GM04504 (cell line): Measurements from ENCODE around the gene CROCC.
"Not testable (repeated sequence)": the region's sequence is repeated elsewhere in the genome, so short reads cannot be mapped to it uniquely, and the experiment has no call there.

Experiments used
- DNase-seq: peaks from one replicate; pipeline ENCODE4 v3.0.0-alpha.2; 2012; ENCODE audit warnings: low read depth

The CROCC gene

GRCh38 chr1:16939386-16940180 is 17.9 kb downstream of the CROCC start:
- not testable (repeated sequence) for DNase-seq

- DNase-seq = no peak
Measured at GRCh38 chr1:16944038-16944437, 22.3 kb downstream of the CROCC start.

GRCh38 chr1:16945512-16945911 is 23.8 kb downstream of the CROCC start:
- DNase-seq = not testable (repeated sequence)

GRCh38 chr1:16946185-16946584 is 24.5 kb downstream of the CROCC start:
- not testable (repeated sequence) for DNase-seq

GRCh38 chr1:16946646-16947045 is 24.9 kb downstream of the CROCC start:
- no peak for DNase-seq

- DNase-seq = not testable (repeated sequence)
Measured at GRCh38 chr1:16948282-16948891, 26.7 kb downstream of the CROCC start.

GRCh38 chr1:16949026-16949425 is 27.3 kb downstream of the CROCC start:
- DNase-seq = peak; percentile 49

GRCh38 chr1:16952376-16952775 is 30.6 kb downstream of the CROCC start:
- not testable (repeated sequence) for DNase-seq

- DNase-seq = no peak
Measured at GRCh38 chr1:16954579-16954978, 32.8 kb downstream of the CROCC start.

- no peak for DNase-seq
Measured at GRCh38 chr1:16955186-16955585, 33.5 kb downstream of the CROCC start.

- no peak for DNase-seq
Measured at GRCh38 chr1:16956775-16957174, 35.0 kb downstream of the CROCC start.

- DNase-seq = no peak
Measured at GRCh38 chr1:16957731-16958130, 36.0 kb downstream of the CROCC start.

GRCh38 chr1:16958475-16958874 is 36.7 kb downstream of the CROCC start:
- no peak for DNase-seq

- no peak for DNase-seq
Measured at GRCh38 chr1:16960560-16961296, 39.0 kb downstream of the CROCC start.

GRCh38 chr1:16961297-16962133 is 39.8 kb downstream of the CROCC start:
- DNase-seq = no peak

GRCh38 chr1:16964169-16964568 is 42.4 kb downstream of the CROCC start:
- DNase-seq = not testable (repeated sequence)

- DNase-seq = no peak
Measured at GRCh38 chr1:16965486-16966067, 43.8 kb downstream of the CROCC start.

- no peak for DNase-seq
Measured at GRCh38 chr1:16966282-16966681, 44.6 kb downstream of the CROCC start.

GRCh38 chr1:16967095-16967575 is 45.4 kb downstream of the CROCC start:
- no peak for DNase-seq

- no peak for DNase-seq
Measured at GRCh38 chr1:16967962-16968361, 46.2 kb downstream of the CROCC start.

- DNase-seq = no peak
Measured at GRCh38 chr1:16968372-16968771, 46.6 kb downstream of the CROCC start.
